Small intestine (tissue), 7 donors: Measurements from ENCODE around the gene SCAF1. TPM values are rescaled to one million over a fixed set of nuclear protein-coding genes. Genes with fewer than 3 reads are reported as not detected.

Experiments used
- DNase-seq, 2 donors: peaks; one replicate each; pipeline versions ENCODE4 v3.0.0 to v3.0.0-alpha.2; 2013
- FAIRE-seq: peaks from 2 replicates; lab custom pipeline; 2012; peaks lifted over from hg19 to GRCh38; lab: Jason Lieb, UNC
- H3K27ac ChIP-seq, 3 donors: one replicate each; pipeline ENCODE4 v1.5.1; 2013; ENCODE audit warnings: low read length in 2 of 3, mild to moderate bottlenecking in 2 of 3, control low read depth in 1 of 3, inconsistent platforms in 1 of 3, low read depth in 1 of 3, moderate library complexity in 1 of 3
- H3K27me3 ChIP-seq, 3 donors: one replicate each; pipeline ENCODE4 v1.6.1; 2013; ENCODE audit warnings: low read length in 3 of 3, inconsistent platforms in 1 of 3; ENCODE audit not compliant: control insufficient read depth in 3 of 3, insufficient read depth in 3 of 3
- H3K36me3 ChIP-seq, 3 donors: one replicate each; pipeline ENCODE4 v1.6.1; 2013; ENCODE audit warnings: low read length in 3 of 3, inconsistent platforms in 1 of 3, low read depth in 1 of 3, mild to moderate bottlenecking in 1 of 3, moderate library complexity in 1 of 3; ENCODE audit not compliant: control insufficient read depth in 3 of 3, insufficient read depth in 2 of 3
- H3K4me1 ChIP-seq, 3 donors: one replicate each; pipeline ENCODE4 v1.6.1; 2013; ENCODE audit warnings: low read length in 2 of 3, inconsistent platforms in 1 of 3, low read depth in 1 of 3, mild to moderate bottlenecking in 1 of 3, moderate library complexity in 1 of 3; ENCODE audit not compliant: control insufficient read depth in 3 of 3, insufficient read depth in 2 of 3
- H3K4me3 ChIP-seq, 3 donors: one replicate each; pipeline ENCODE4 v1.5.1; 2013; ENCODE audit warnings: low read length in 3 of 3, control low read depth in 1 of 3, inconsistent platforms in 1 of 3, low read depth in 1 of 3, mild to moderate bottlenecking in 1 of 3, moderate library complexity in 1 of 3
- H3K9me3 ChIP-seq, 2 donors: one replicate each; pipeline ENCODE4 v1.6.1; 2013; ENCODE audit warnings: low read depth in 1 of 2, low read length in 1 of 2; ENCODE audit not compliant: control insufficient read depth in 2 of 2, insufficient read depth in 1 of 2
- WGBS, 3 donors: extraction: QIAGEN DNeasy Blood & Tissue Kit; methylation state at CpG; one replicate each; pipeline ENCODE4 v1.1.7; 2013; 5-methylcytosine and 5-hydroxymethylcytosine counted together
- polyA plus RNA-seq, 4 donors: library from polyadenylated mRNA; stranded (reverse) in 3 of 4; unstranded in 1 of 4; fragments of 200-250 nt in 3 of 4; fragments of 120-200 nt in 1 of 4; gene quantifications; one replicate each; pipeline versions ENCODE4 v1.2.1 to v1.2.3, GENCODE V29; 2013
- donor health status: healthy with polysubstance abuse.
- donor health status: control.
- donor health status: control.
- donor health status: Bipolar disorder and iron deficiency.
- donor health status: healthy.

SCAF1 gene
- polyA plus RNA-seq, 4 donors, result 10.5 to 36.2 (median 19.8) TPM

- Histone ChIP-seq H3K36me3 (peaks cover 0 to 30% (median 0%) of the 10 kb centered on the region in 3 donors), H3K27me3 (no peaks in the 10 kb centered on the region), H3K27ac (peak overlapping the region; percentile 68 to 98 (median 88)), H3K4me1 (peaks cover 2 to 29% (median 7%) of the 10 kb centered on the region in 3 donors), H3K9me3 (no peaks in the 10 kb centered on the region), H3K4me3 (peak overlapping the region; percentile 43 to 50 (median 48))
- DNase-seq (peak in 1 of 2 donors; percentile 91), FAIRE-seq (no peak)
- WGBS, 3 donors, result 1 to 2% (median 1%) methylated on average over 27 of the region's 27 CpGs
Measured at GRCh38 chr19:49676136-49676783, 34.3 kb downstream of the SCAF1 start.

DNA sequence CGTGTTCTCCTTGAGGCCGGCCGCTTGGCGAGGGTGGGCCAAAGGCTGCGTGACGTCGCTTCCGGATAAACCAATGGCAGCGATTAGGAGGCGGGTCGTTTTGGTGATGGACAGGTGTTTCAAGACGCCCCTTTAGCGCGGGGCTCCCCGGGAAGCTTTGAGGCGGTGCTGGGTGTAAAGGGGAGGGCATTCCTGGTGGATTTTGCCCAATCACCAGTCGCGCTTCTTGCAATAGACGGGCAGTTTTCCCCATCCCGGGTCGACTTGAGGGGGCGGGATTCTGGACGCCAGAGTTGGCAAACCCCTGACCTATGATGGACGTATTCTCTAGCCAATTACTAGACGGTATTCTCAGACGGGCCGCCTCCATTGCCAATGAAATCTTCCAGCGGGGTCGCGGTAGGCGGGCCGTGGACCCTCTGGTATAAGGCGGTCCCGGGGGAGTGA is 34.8 kb downstream of the SCAF1 start:
- peak; percentile 94 for FAIRE-seq
- peak overlapping the region; percentile 84 to 100 (median 91) for H3K4me3 ChIP-seq
- 0% methylated on average over 34 of the region's 34 CpGs for WGBS, 3 donors

DNA sequence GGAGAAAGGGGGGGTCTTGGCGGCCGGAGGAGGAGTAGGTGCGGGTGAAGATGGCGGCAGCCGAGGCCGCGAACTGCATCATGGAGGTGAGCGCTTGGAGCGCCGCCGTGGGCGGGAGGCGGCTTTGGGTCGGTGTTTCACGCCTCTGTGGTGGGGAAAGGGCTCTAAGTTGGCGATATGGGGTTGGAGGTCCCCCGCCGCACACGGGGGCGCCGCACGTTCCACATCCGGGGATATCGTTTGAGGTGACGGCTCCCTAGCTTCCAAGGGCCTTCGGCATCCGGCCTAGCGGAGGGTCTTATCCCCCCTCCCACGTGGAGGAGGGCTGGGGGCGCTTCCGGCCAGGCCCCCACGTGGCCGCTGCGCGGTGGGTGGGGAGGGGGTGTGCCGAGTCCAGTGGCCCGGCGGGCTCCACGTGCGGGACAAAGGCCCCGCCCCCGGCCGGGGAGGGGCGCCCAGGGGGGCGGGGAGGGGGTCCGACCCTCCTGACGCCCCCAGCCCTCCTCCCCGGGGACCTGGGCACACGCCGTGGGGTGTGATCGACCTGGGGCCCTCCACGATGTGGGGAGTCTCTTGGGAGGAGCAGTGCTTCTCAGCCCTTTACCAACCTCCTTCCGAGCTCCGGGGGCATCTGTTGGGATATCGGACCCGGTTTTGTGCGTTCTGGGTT is 35.4 kb downstream of the SCAF1 start, which contains the start of gene PRMT1:
Gene PRMT1, plus strand, starts transcription at position 41 of the 670 bp plus-strand sequence. Its CDS starts 10 bp downstream, at position 51.
- no peak for FAIRE-seq
- Histone ChIP-seq H3K9me3 (no peaks in the 10 kb centered on the region), H3K27me3 (no peaks in the 10 kb centered on the region), H3K36me3 (peaks cover under 1 to 38% (median 5%) of the 10 kb centered on the region in 3 donors), H3K4me1 (peaks cover 2 to 22% (median 7%) of the 10 kb centered on the region in 3 donors), H3K27ac (peak within 1 kb of the TSS; percentile 80 to 98 (median 95)), H3K4me3 (peak within 1 kb of the TSS; percentile 84 to 100 (median 91))
- peak in 1 of 2 donors; percentile 19 for DNase-seq
- 0 to 1% (median 1%) methylated on average over 40 to 57 of the region's 57 CpGs for WGBS, 3 donors

More for the DNA sequence above, 34.8 kb downstream of the SCAF1 start:
- Histone ChIP-seq H3K9me3 (no peaks in the 10 kb centered on the region), H3K36me3 (peaks cover 0 to 32% (median under 1%) of the 10 kb centered on the region in 3 donors), H3K27ac (peak overlapping the region; percentile 80 to 98 (median 95)), H3K27me3 (no peaks in the 10 kb centered on the region), H3K4me1 (peaks cover 2 to 26% (median 7%) of the 10 kb centered on the region in 3 donors)
- DNase-seq, result peak; percentile 100

GRCh38 chr19:49677901-49678674 is 36.1 kb downstream of the SCAF1 start:
- H3K4me1 ChIP-seq, result peaks cover 2 to 22% (median 7%) of the 10 kb centered on the region in 3 donors
- no peaks in the 10 kb centered on the region for H3K9me3 ChIP-seq
- peak; percentile 60 to 87 for DNase-seq
- H3K4me3 ChIP-seq, result peak overlapping the region; percentile 84 to 100 (median 91)
- peaks cover 3 to 43% (median 8%) of the 10 kb centered on the region in 3 donors for H3K36me3 ChIP-seq
- 1 to 2% (median 1%) methylated on average over 21 of the region's 21 CpGs for WGBS, 3 donors
- no peaks in the 10 kb centered on the region for H3K27me3 ChIP-seq
- H3K27ac ChIP-seq, result peak overlapping the region; percentile 80 to 96 (median 95)
- FAIRE-seq, result no peak

DNA sequence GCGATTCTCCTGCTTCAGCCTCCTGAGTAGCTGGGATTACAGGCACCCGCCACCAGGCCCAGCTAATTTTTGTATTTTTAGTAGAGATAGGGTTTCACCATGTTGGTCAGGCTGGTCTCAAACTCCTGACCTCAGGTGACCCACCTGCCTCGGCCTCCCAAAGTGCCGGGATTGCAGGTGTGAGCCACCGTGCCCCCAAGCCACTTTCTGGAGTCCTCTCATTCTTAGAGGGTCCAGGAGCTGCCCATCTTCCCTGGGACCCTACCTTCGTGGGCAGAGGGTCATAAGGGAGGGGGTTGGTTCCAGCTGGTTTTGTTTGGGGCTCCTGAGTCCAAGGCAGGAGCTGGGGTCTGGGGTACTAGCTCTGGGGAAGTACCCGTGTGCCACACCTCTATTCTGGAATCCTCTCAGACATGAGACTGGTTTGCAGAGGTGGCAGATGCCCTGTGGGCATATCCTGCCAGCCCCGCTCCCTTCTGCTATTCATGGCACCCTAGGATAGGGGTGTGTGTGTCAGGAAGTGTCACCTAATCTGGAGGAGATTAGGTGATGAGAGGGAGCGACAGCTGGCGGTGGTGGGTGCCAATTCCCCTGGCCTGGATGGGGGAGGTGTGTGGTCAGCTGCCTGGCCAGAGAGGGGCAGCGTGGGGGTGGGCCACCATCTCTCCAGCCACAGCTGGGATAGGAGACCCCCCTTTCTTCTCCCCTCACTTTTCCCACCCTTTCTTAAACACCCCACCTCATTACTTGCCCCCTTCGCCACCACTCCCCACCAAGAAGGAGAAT is 37.2 kb downstream of the SCAF1 start:
- H3K27me3 ChIP-seq, result no peaks in the 10 kb centered on the region
- H3K9me3 ChIP-seq, result no peaks in the 10 kb centered on the region
- H3K4me1 ChIP-seq, result peaks cover 2 to 22% (median 7%) of the 10 kb centered on the region in 3 donors
- peak overlapping the region in 1 of 3 donors; percentile 5 for H3K27ac ChIP-seq
- WGBS, 3 donors, result 46 to 57% (median 49%) methylated on average over 12 of the region's 12 CpGs
- no peak for DNase-seq
- FAIRE-seq, result no peak
- H3K36me3 ChIP-seq, result peaks cover 3 to 49% (median 8%) of the 10 kb centered on the region in 3 donors
- H3K4me3 ChIP-seq, result no peak overlapping the region

- Histone ChIP-seq H3K27me3 (no peaks in the 10 kb centered on the region), H3K9me3 (no peaks in the 10 kb centered on the region), H3K4me3 (peak overlapping the region in 1 of 3 donors; percentile 16), H3K27ac (peak overlapping the region in 2 of 3 donors; percentile 5 to 60), H3K4me1 (peaks cover 2 to 22% (median 7%) of the 10 kb centered on the region in 3 donors), H3K36me3 (peaks cover 3 to 56% (median 8%) of the 10 kb centered on the region in 3 donors)
- DNase-seq (no peak), FAIRE-seq (no peak)
- WGBS, 3 donors, result 61 to 62% (median 61%) methylated on average over 10 of the region's 10 CpGs
Measured at GRCh38 chr19:49679771-49680413, 37.9 kb downstream of the SCAF1 start.
